GM12878 (cell line): ENCODE measurements around the gene TNPO2. TPM values are rescaled to one million over a fixed set of nuclear protein-coding genes. Genes with fewer than 3 reads are reported as not detected.

Experiments used
- ATAC-seq: fragments of 200-7000 bp; cut with Tn5 transposase; 3 replicates; pipeline ENCODE4 v1.9.1; 2020; ENCODE audit warnings: mild to moderate bottlenecking, moderate library complexity
- BruUV-seq: library from RNA; stranded (reverse); fragments of 400-500 nt; replicated peaks from 2 replicates; lab custom pipeline; 2021; lab: Mats Ljungman, UMichigan
- CTCF ChIA-PET: fragments of 300-600 bp; sonication (Branson Sonifier 250); formaldehyde crosslinking; extraction: SDS; loops from one replicate; lab custom pipeline; 2021; ENCODE audit warnings: inconsistent platforms; lab: Yijun Ruan, JAX
- POLR2A ChIA-PET: fragments of 350-600 bp; formaldehyde crosslinking; extraction: SDS; loops from one replicate; lab custom pipeline; 2021; ENCODE audit warnings: inconsistent platforms; lab: Charles Lee
- RAD21 ChIA-PET: fragments of 300-600 bp; sonication (Branson Sonifier 250); formaldehyde crosslinking; loops from one replicate; lab custom pipeline; 2023; ENCODE audit warnings: antibody characterized with exemption; ENCODE audit not compliant: unreplicated experiment; lab: Charles Lee
- SMC1A ChIA-PET: fragments of 300-600 bp; sonication (Branson Sonifier 250); formaldehyde crosslinking; loops from one replicate; lab custom pipeline; 2023; ENCODE audit not compliant: unreplicated experiment, uncharacterized antibody; lab: Charles Lee
- DNase-seq: peaks from one replicate; pipeline ENCODE4 v3.0.0-alpha.2; 2011; ENCODE audit warnings: low read depth, low spot score
- FAIRE-seq: peaks from 3 replicates; lab custom pipeline; 2011; peaks lifted over from hg19 to GRCh38; lab: Jason Lieb, UNC
- H2AFZ ChIP-seq: 2 replicates; pipeline ENCODE4 v1.6.0; 2011; ENCODE audit warnings: low read depth, low read length, control low read depth; ENCODE audit not compliant: control insufficient read depth
- H3K27ac ChIP-seq: 2 replicates; pipeline ENCODE4 v1.5.1; 2011; ENCODE audit warnings: control low read depth; ENCODE audit not compliant: control insufficient read depth, insufficient read depth
- H3K27me3 ChIP-seq, 2 experiments: replicated peaks in 1 of 2; 2 replicates each; pipeline versions ENCODE4 v1.6.0 to v1.6.1; 2011; ENCODE audit warnings: low read length in 1 of 2; ENCODE audit not compliant: control insufficient read depth in 2 of 2, insufficient read depth in 2 of 2
- H3K36me3 ChIP-seq, 2 experiments: 2 replicates each; pipeline ENCODE4 v1.5.1; 2011; ENCODE audit warnings: low read length in 1 of 2; ENCODE audit not compliant: control insufficient read depth in 2 of 2, insufficient read depth in 2 of 2
- H3K4me1 ChIP-seq: 2 replicates; pipeline ENCODE4 v1.6.1; 2011; ENCODE audit warnings: mild to moderate bottlenecking, low read length, moderate library complexity, mixed read lengths; ENCODE audit not compliant: control insufficient read depth, insufficient read depth
- H3K4me2 ChIP-seq: 2 replicates; pipeline ENCODE4 v1.6.0; 2011; ENCODE audit warnings: control low read depth; ENCODE audit not compliant: control insufficient read depth, insufficient read depth
- H3K4me3 ChIP-seq: fragments of 200-600 bp; sonication (generic); 2 replicates; pipeline ENCODE4 v1.5.1; 2016
- H3K79me2 ChIP-seq: 2 replicates; pipeline ENCODE4 v1.6.0; 2011; ENCODE audit warnings: low read length; ENCODE audit not compliant: control insufficient read depth, insufficient read depth
- H3K9ac ChIP-seq: 2 replicates; pipeline ENCODE4 v1.8.0; 2011; ENCODE audit warnings: low read length, control low read depth, mixed read lengths; ENCODE audit not compliant: control insufficient read depth, insufficient read depth
- H3K9me3 ChIP-seq: replicated peaks from 3 replicates; pipeline ENCODE4 v1.5.1; 2011; ENCODE audit warnings: mild to moderate bottlenecking, low read length; ENCODE audit not compliant: control insufficient read depth, insufficient read depth
- H4K20me1 ChIP-seq: 2 replicates; pipeline ENCODE4 v1.6.0; 2011; ENCODE audit not compliant: control insufficient read depth, insufficient read depth
- ASH2L ChIP-seq: fragments of 300-600, 200-600 bp; sonication (generic); IDR thresholded peaks from 2 replicates; pipeline ENCODE4 v1.6.1; 2017; ENCODE audit warnings: low read depth, mild to moderate bottlenecking, borderline replicate concordance
- EP300 ChIP-seq, 2 experiments: fragments of 150-350 bp in 1 of 2; IDR thresholded peaks; 2 replicates each; pipeline ENCODE4 v1.6.1; 2011 to 2012; ENCODE audit warnings: low read depth in 2 of 2, low read length in 2 of 2, borderline replicate concordance in 1 of 2, improper control_type of control experiment in 1 of 2, inconsistent platforms in 1 of 2; ENCODE audit not compliant: control insufficient read depth in 1 of 2
- IRF4 ChIP-seq: IDR thresholded peaks from 2 replicates; pipeline ENCODE4 v1.6.1; 2011; ENCODE audit warnings: low read depth, low read length
- MEF2A ChIP-seq: IDR thresholded peaks from 2 replicates; pipeline ENCODE4 v1.6.1; 2011; ENCODE audit warnings: low read depth, mild to moderate bottlenecking, low read length, moderate library complexity; ENCODE audit not compliant: insufficient read depth
- MEF2B ChIP-seq: fragments of 450-650 bp; IDR thresholded peaks from 2 replicates; pipeline ENCODE4 v1.6.1; 2018; ENCODE audit warnings: mild to moderate bottlenecking, moderate library complexity; ENCODE audit not compliant: partially characterized antibody, poor library complexity, severe bottlenecking
- PAX5 ChIP-seq: IDR thresholded peaks from 2 replicates; pipeline ENCODE4 v1.6.1; 2011; ENCODE audit warnings: low read depth, low read length, borderline replicate concordance
- POLR2AphosphoS5 ChIP-seq: IDR thresholded peaks from 2 replicates; pipeline ENCODE4 v1.6.1; 2011; ENCODE audit warnings: mild to moderate bottlenecking, low read length, inconsistent platforms
- SMAD1 ChIP-seq: fragments of 450-650 bp; IDR thresholded peaks from 2 replicates; pipeline ENCODE4 v1.6.1; 2018; ENCODE audit warnings: mild to moderate bottlenecking, low read depth; ENCODE audit not compliant: partially characterized antibody
- SUPT20H ChIP-seq: IDR thresholded peaks from 2 replicates; pipeline ENCODE4 v1.6.1; 2011; ENCODE audit warnings: low read depth, mild to moderate bottlenecking, low read length, moderate library complexity, borderline replicate concordance; ENCODE audit not compliant: control insufficient read depth
- YBX1 ChIP-seq: fragments of 450-650 bp; IDR thresholded peaks from 2 replicates; pipeline ENCODE4 v1.6.1; 2016; ENCODE audit warnings: antibody characterized with exemption
- ZNF622 ChIP-seq: fragments of 450-650 bp; IDR thresholded peaks from 2 replicates; pipeline ENCODE4 v1.6.1; 2017; ENCODE audit warnings: mild to moderate bottlenecking, inconsistent platforms
- WGBS: methylation state at CpG from one replicate; pipeline ENCODE4 v1.1.6; 2016; ENCODE audit warnings: low lambda C conversion rate; ENCODE audit not compliant: insufficient replicate concordance, insufficient coverage; ENCODE audit errors: missing lambda C conversion rate; 5-methylcytosine and 5-hydroxymethylcytosine counted together
- in situ Hi-C: fragments of 300-500 bp; cut with MboI; formaldehyde crosslinking; loops from 9 replicates; pipeline ENCODE4 v1.14.3; 2018; ENCODE audit warnings: mixed read lengths
- intact Hi-C: fragments of 100-400 bp; cut with micrococcal nuclease; formaldehyde crosslinking; loops from one replicate; pipeline ENCODE4 v1.14.2; 2022; ENCODE audit not compliant: unreplicated experiment
- polyA plus RNA-seq, 11 experiments: library from polyadenylated mRNA; depleted of rRNA in 4 of 11; unstranded in 6 of 11; stranded (reverse) in 5 of 11; fragments of >200 nt; fragmentation: Nextera tagmentation in 4 of 11; fragmentation: Illumina TruSeq in 1 of 11; extraction: Ambion mirVana in 4 of 11; extraction: Trizol in 1 of 11; gene quantifications; 1 replicate in 1 of 11; 2 replicates in 10 of 11; pipeline versions ENCODE4 v1.2.1 to v1.2.3, GENCODE V29; 2011 to 2016; ENCODE audit warnings: inconsistent platforms in 2 of 11, missing spikeins in 2 of 11, low read depth in 1 of 11
- total RNA-seq, 4 experiments: library from RNA; depleted of rRNA in 3 of 4; stranded (reverse); fragments of >200 nt in 3 of 4; fragmentation: Illumina TruSeq in 1 of 4; extraction: Trizol in 1 of 4; gene quantifications; 2 replicates each; pipeline versions ENCODE4 v1.2.1 to v1.2.3, GENCODE V29; 2013 to 2021
- TF ChIP-seq, protein P1 (sequence below): fragments of 450-650 bp; IDR thresholded peaks from 2 replicates; pipeline ENCODE4 v1.6.1; 2016; ENCODE audit warnings: mild to moderate bottlenecking, moderate library complexity, borderline replicate concordance

TNPO2 gene
- total and polyA plus RNA-seq, 10 of the 15 experiments (the other 5 are each of a cell fraction or from before 2014, with no cell fraction given), result 5.5 to 99.7 (median 29.6) TPM

DNA sequence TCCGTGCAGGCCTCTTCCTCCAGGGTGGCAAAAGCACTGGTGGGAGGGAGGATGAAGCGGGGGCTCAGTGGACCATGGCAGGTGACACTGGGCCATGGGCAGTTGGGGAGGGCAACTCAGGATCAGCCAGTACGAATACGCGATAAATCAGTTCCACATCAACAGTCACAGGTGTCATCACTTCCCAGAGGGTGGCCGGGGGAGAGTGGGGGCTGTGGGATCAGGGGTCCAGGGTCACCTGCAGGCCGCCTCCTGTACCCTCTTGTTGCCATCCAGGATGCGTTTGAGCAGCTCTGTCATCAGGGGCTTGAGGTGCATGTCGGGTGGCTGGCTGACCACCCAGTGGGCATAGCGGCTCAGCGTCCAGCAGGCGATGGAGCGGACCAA lies 17.4 kb downstream of the TNPO2 start:
- no peaks in the 10 kb centered on the region for H3K79me2 ChIP-seq
- peaks cover 34 to 47% of the 10 kb centered on the region in 2 experiments for H3K36me3 ChIP-seq
- H2AFZ ChIP-seq, result no peak overlapping the region
- H3K4me3 ChIP-seq, result no peak overlapping the region
- H3K4me1 ChIP-seq, result no peaks in the 10 kb centered on the region
- no peaks in the 10 kb centered on the region for H3K9me3 ChIP-seq
- WGBS, result over 99% methylated on average over 12 of the region's 13 CpGs
- intact Hi-C loops, result no loop called here
- no peak overlapping the region for H3K9ac ChIP-seq
- no peak for ATAC-seq
- POLR2A ChIA-PET, result no interaction called here
- SMC1A ChIA-PET, result no interaction called here
- H4K20me1 ChIP-seq, result no peaks in the 10 kb centered on the region
- CTCF ChIA-PET, result no interaction called here
- TF ChIP-seq YBX1, result no peak
- TF ChIP-seq MEF2B, result no peak
- no peak for TF ChIP-seq IRF4
- no peak for TF ChIP-seq EP300 (IDR thresholded peaks at IDR 0.05; ENCODE audit: borderline replicate concordance in 1 of 2, control insufficient read depth in 1 of 2, low read depth in 2 of 2, low read length in 2 of 2)
- no peak for TF ChIP-seq ASH2L
- TF ChIP-seq MEF2A, result no peak
- TF ChIP-seq ZNF622, result no peak
- TF ChIP-seq SMAD1, result no peak
- no peak for TF ChIP-seq SUPT20H
- TF ChIP-seq, protein P1, sequence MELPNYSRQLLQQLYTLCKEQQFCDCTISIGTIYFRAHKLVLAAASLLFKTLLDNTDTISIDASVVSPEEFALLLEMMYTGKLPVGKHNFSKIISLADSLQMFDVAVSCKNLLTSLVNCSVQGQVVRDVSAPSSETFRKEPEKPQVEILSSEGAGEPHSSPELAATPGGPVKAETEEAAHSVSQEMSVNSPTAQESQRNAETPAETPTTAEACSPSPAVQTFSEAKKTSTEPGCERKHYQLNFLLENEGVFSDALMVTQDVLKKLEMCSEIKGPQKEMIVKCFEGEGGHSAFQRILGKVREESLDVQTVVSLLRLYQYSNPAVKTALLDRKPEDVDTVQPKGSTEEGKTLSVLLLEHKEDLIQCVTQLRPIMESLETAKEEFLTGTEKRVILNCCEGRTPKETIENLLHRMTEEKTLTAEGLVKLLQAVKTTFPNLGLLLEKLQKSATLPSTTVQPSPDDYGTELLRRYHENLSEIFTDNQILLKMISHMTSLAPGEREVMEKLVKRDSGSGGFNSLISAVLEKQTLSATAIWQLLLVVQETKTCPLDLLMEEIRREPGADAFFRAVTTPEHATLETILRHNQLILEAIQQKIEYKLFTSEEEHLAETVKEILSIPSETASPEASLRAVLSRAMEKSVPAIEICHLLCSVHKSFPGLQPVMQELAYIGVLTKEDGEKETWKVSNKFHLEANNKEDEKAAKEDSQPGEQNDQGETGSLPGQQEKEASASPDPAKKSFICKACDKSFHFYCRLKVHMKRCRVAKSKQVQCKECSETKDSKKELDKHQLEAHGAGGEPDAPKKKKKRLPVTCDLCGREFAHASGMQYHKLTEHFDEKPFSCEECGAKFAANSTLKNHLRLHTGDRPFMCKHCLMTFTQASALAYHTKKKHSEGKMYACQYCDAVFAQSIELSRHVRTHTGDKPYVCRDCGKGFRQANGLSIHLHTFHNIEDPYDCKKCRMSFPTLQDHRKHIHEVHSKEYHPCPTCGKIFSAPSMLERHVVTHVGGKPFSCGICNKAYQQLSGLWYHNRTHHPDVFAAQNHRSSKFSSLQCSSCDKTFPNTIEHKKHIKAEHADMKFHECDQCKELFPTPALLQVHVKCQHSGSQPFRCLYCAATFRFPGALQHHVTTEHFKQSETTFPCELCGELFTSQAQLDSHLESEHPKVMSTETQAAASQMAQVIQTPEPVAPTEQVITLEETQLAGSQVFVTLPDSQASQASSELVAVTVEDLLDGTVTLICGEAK, result no peak
- TF ChIP-seq PAX5, result no peak
- no peak for TF ChIP-seq POLR2AphosphoS5
- TF ChIP-seq, all 136 proteins: peak for 0
- Histone ChIP-seq H3K27me3 (no peaks in the 10 kb centered on the region), H3K4me2 (no peak overlapping the region), H3K27ac (no peak overlapping the region)
- RAD21 ChIA-PET, result no interaction called here
- in situ Hi-C loops, result no loop called here
- DNase-seq (no peak), FAIRE-seq (no peak)
- BruUV-seq, result no TSS peak
